H1 (cell line): Measurements from ENCODE around the gene ITM2B. TPM values are rescaled to one million over a fixed set of nuclear protein-coding genes. Genes with fewer than 3 reads are reported as not detected.

ENCODE experiments used
- CTCF ChIA-PET: fragments of 300-600 bp; sonication (Branson Sonifier 250); formaldehyde crosslinking; loops from one replicate; lab custom pipeline; 2021; ENCODE audit not compliant: partially characterized antibody; lab: Charles Lee
- POLR2A ChIA-PET: fragments of 300-600 bp; sonication (Branson Sonifier 250); formaldehyde crosslinking; loops from one replicate; lab custom pipeline; 2021; ENCODE audit warnings: inconsistent platforms; ENCODE audit not compliant: partially characterized antibody; lab: Charles Lee
- DNase-seq, 2 experiments: peaks; one replicate each; pipeline versions ENCODE4 v3.0.0 to v3.0.0-alpha.2; 2010 to 2022; ENCODE audit warnings: low spot score in 2 of 2, low read depth in 1 of 2, mixed read lengths in 1 of 2
- FAIRE-seq: peaks from 2 replicates; lab custom pipeline; 2011; peaks lifted over from hg19 to GRCh38; lab: Jason Lieb, UNC
- H2AFZ ChIP-seq: 2 replicates; pipeline ENCODE4 v1.8.1; 2012; ENCODE audit warnings: low read length, inconsistent platforms
- H2AK5ac ChIP-seq: 2 replicates; pipeline ENCODE4 v1.6.1; 2013; ENCODE audit warnings: low read depth, low read length
- H2BK120ac ChIP-seq: replicated peaks from 2 replicates; pipeline ENCODE3; 2013; ENCODE audit warnings: low read depth, low read length, inconsistent platforms
- H2BK12ac ChIP-seq: 2 replicates; pipeline ENCODE4 v1.6.1; 2013; ENCODE audit warnings: low read depth, low read length
- H2BK15ac ChIP-seq: 2 replicates; pipeline ENCODE4 v1.6.1; 2013; ENCODE audit warnings: low read length
- H2BK20ac ChIP-seq: 2 replicates; pipeline ENCODE4 v1.6.1; 2013; ENCODE audit warnings: low read length
- H2BK5ac ChIP-seq: 2 replicates; pipeline ENCODE4 v1.6.1; 2013; ENCODE audit warnings: low read depth, low read length
- H3K14ac ChIP-seq: 2 replicates; pipeline ENCODE4 v1.6.1; 2013; ENCODE audit warnings: inconsistent platforms; ENCODE audit not compliant: insufficient read length
- H3K18ac ChIP-seq: 2 replicates; pipeline ENCODE4 v1.6.1; 2013; ENCODE audit warnings: low read length; ENCODE audit errors: extremely low read depth
- H3K23ac ChIP-seq: 2 replicates; pipeline ENCODE4 v1.6.1; 2013; ENCODE audit warnings: inconsistent platforms; ENCODE audit not compliant: insufficient read length
- H3K23me2 ChIP-seq: 2 replicates; pipeline ENCODE4 v1.6.1; 2013; ENCODE audit warnings: low read depth, low read length
- H3K27ac ChIP-seq: 2 replicates; pipeline ENCODE4 v1.6.1; 2011; ENCODE audit warnings: low read depth, low read length, inconsistent platforms
- H3K27me3 ChIP-seq, 4 experiments: replicated peaks in 1 of 4; 1 replicate in 1 of 4; 2 replicates in 3 of 4; pipeline versions ENCODE4 v1.6.1 to v1.8.1; 2011 to 2013; ENCODE audit warnings: low read length in 3 of 4, mild to moderate bottlenecking in 3 of 4, inconsistent platforms in 2 of 4, mixed read lengths in 2 of 4, moderate library complexity in 1 of 4; ENCODE audit not compliant: control insufficient read depth in 3 of 4, insufficient read depth in 3 of 4; ENCODE audit errors: extremely low read depth in 1 of 4
- H3K36me3 ChIP-seq, 4 experiments: 2 replicates each; pipeline versions ENCODE4 v1.6.1 to v1.8.1; 2011 to 2013; ENCODE audit warnings: mild to moderate bottlenecking in 4 of 4, low read length in 3 of 4, moderate library complexity in 2 of 4, control low read depth in 1 of 4, inconsistent platforms in 1 of 4; ENCODE audit not compliant: insufficient read depth in 4 of 4, control insufficient read depth in 2 of 4
- H3K4ac ChIP-seq: replicated peaks from 2 replicates; pipeline ENCODE3; 2013; ENCODE audit warnings: low read length, low read depth, mixed read lengths, inconsistent platforms; ENCODE audit not compliant: insufficient read length
- H3K4me1 ChIP-seq, 4 experiments: replicated peaks in 1 of 4; 1 replicate in 1 of 4; 2 replicates in 3 of 4; pipeline versions ENCODE4 v1.6.1 to v1.8.1; 2011 to 2013; ENCODE audit warnings: low read length in 3 of 4, inconsistent platforms in 2 of 4, mixed read lengths in 1 of 4; ENCODE audit not compliant: insufficient read depth in 4 of 4, control insufficient read depth in 3 of 4
- H3K4me2 ChIP-seq, 2 experiments: 2 replicates each; pipeline versions ENCODE4 v1.6.1 to v1.8.1; 2011 to 2013; ENCODE audit warnings: low read depth in 2 of 2, low read length in 2 of 2, control low read depth in 1 of 2, inconsistent platforms in 1 of 2, mild to moderate bottlenecking in 1 of 2; ENCODE audit not compliant: insufficient read depth in 1 of 2
- H3K4me3 ChIP-seq, 4 experiments: fragments of 200-600, 300-600 bp in 1 of 4; sonication (generic), shearing (Covaris generic), sonication (Bioruptor Twin) in 1 of 4; 2 replicates each; pipeline versions ENCODE4 v1.5.1 to v1.8.1; 2011 to 2016; ENCODE audit warnings: low read length in 4 of 4, low read depth in 3 of 4, control low read depth in 2 of 4, inconsistent platforms in 2 of 4, mild to moderate bottlenecking in 2 of 4, mixed read lengths in 1 of 4, moderate library complexity in 1 of 4; ENCODE audit not compliant: insufficient read depth in 2 of 4; ENCODE audit errors: extremely low read depth in 1 of 4
- H3K56ac ChIP-seq: replicated peaks from 2 replicates; pipeline ENCODE3; 2013; ENCODE audit warnings: low read depth, mild to moderate bottlenecking, mixed read lengths, low read length, inconsistent platforms; ENCODE audit not compliant: insufficient read length
- H3K79me1 ChIP-seq: 2 replicates; pipeline ENCODE4 v1.6.1; 2013; ENCODE audit warnings: low read depth, low read length, control low read depth
- H3K79me2 ChIP-seq, 2 experiments: 2 replicates each; pipeline versions ENCODE4 v1.6.1 to v1.8.1; 2012 to 2013; ENCODE audit warnings: low read length in 2 of 2, mild to moderate bottlenecking in 2 of 2, inconsistent platforms in 1 of 2; ENCODE audit not compliant: insufficient read depth in 2 of 2, control insufficient read depth in 1 of 2
- H3K9ac ChIP-seq, 4 experiments: replicated peaks in 1 of 4; 1 replicate in 1 of 4; 2 replicates in 3 of 4; pipeline versions ENCODE4 v1.6.1 to v1.8.1; 2011 to 2013; ENCODE audit warnings: low read depth in 3 of 4, low read length in 3 of 4, control low read depth in 2 of 4, mild to moderate bottlenecking in 2 of 4, moderate library complexity in 2 of 4, inconsistent platforms in 1 of 4; ENCODE audit errors: extremely low read depth in 1 of 4
- H3K9me3 ChIP-seq, 2 experiments: 2 replicates each; pipeline versions ENCODE4 v1.6.1 to v1.8.1; 2012 to 2013; ENCODE audit warnings: mild to moderate bottlenecking in 2 of 2, moderate library complexity in 2 of 2, control low read depth in 1 of 2, inconsistent platforms in 1 of 2, low read depth in 1 of 2, low read length in 1 of 2, mixed read lengths in 1 of 2; ENCODE audit not compliant: insufficient read depth in 2 of 2
- H4K20me1 ChIP-seq, 2 experiments: replicated peaks in 1 of 2; 2 replicates each; pipeline versions ENCODE3 to v1.8.1; 2011 to 2013; ENCODE audit warnings: inconsistent platforms in 2 of 2, low read length in 2 of 2, mild to moderate bottlenecking in 1 of 2; ENCODE audit not compliant: insufficient read depth in 2 of 2, control insufficient read depth in 1 of 2
- H4K5ac ChIP-seq: 2 replicates; pipeline ENCODE4 v1.6.1; 2013; ENCODE audit warnings: low read length, low read depth, mixed read lengths, inconsistent platforms; ENCODE audit not compliant: insufficient read length
- H4K8ac ChIP-seq: 2 replicates; pipeline ENCODE4 v1.8.0; 2013; ENCODE audit warnings: mild to moderate bottlenecking, moderate library complexity, low read length, inconsistent platforms; ENCODE audit not compliant: insufficient read depth; ENCODE audit errors: extremely low read depth
- H4K91ac ChIP-seq: replicated peaks from 2 replicates; pipeline ENCODE3; 2013; ENCODE audit warnings: low read length, mixed read lengths, inconsistent platforms; ENCODE audit not compliant: insufficient read length
- MAFK ChIP-seq: IDR thresholded peaks from 2 replicates; pipeline ENCODE4 v1.6.1; 2012; ENCODE audit warnings: low read depth, mild to moderate bottlenecking, improper control_type of control experiment, low read length
- SIN3A ChIP-seq, 2 experiments: IDR thresholded peaks in 1 of 2; conservative IDR thresholded peaks in 1 of 2; 2 replicates each; pipeline ENCODE4 v1.6.1; 2011 to 2012; ENCODE audit warnings: low read length in 2 of 2, improper control_type of control experiment in 1 of 2, low read depth in 1 of 2, mild to moderate bottlenecking in 1 of 2
- WGBS, 2 experiments: shearing (Covaris generic) in 1 of 2; methylation state at CpG; one replicate each; pipeline versions ENCODE4 v1.1.6 to v1.1.7; 2013 to 2015; ENCODE audit warnings: low lambda C conversion rate in 2 of 2, mixed read lengths in 2 of 2, inconsistent platforms in 1 of 2, low coverage in 1 of 2, missing lambda C conversion rate in 1 of 2; ENCODE audit not compliant: insufficient replicate concordance in 2 of 2, insufficient coverage in 1 of 2, insufficient read length in 1 of 2; ENCODE audit errors: extremely low coverage in 1 of 2, missing lambda C conversion rate in 1 of 2; 5-methylcytosine and 5-hydroxymethylcytosine counted together
- polyA plus RNA-seq, 7 experiments: library from polyadenylated mRNA; depleted of rRNA in 3 of 7; stranded (reverse) in 5 of 7; unstranded in 2 of 7; fragments of >200 nt in 5 of 7; fragments of 200-250 nt in 2 of 7; gene quantifications; 1 replicate in 5 of 7; 2 replicates in 1 of 7; 4 replicates in 1 of 7; pipeline versions ENCODE4 v1.2.1 to v1.2.3, GENCODE V29; 2011 to 2013; ENCODE audit warnings: missing spikeins in 2 of 7, mixed read lengths in 2 of 7
- total RNA-seq: library from RNA; stranded (reverse); fragmentation: NEBNext Ultra II Directional; extraction: Animal tissue kit (Norgen Biotek cat#: 25700); gene quantifications from 2 replicates; pipeline ENCODE4 v1.2.1, GENCODE V29; 2021

The ITM2B gene
- total and polyA plus RNA-seq, 2 of the 8 experiments (the other 6 are each of a cell fraction or from before 2014, with no cell fraction given): 132 to 184 TPM

DNA sequence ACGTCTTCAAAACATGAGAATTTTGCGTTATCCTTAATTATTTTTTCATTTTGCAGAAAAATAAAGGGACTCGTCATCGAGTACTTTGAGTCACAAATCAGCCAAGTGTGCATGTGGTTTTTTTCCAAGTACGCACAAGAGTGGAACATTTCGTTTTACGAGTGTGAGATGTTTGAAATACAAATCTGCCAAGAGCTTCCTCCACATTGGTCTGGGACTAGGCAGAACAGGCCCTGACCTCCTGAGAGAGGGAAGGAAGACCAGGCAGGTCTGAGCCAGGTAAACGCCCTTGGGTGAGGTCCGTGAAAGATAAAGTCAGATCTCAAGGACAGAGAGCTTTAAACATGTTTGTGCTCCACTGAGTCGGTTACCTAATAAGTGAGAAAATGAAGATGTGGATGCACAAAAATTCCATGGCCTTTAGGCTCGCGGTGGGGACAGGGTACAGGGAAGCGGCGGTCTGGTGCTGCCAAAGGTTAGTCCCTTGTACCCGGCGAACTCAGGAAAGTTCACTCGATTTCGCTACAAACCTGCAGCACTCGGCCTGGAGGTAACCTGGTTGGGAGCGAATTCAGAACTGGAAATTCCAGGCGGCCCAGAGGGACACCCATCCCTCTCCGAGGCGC is 473 bp upstream of the ITM2B start:
- H3K14ac ChIP-seq: no peak overlapping the region
- H2BK20ac ChIP-seq: peak overlapping the region; percentile 34; the same call in 1 of the 2 replicates
- H2AK5ac ChIP-seq: no peak overlapping the region
- H2BK12ac ChIP-seq: peak overlapping the region; percentile 35; the same call in 1 of the 2 replicates
- H4K20me1 ChIP-seq: peaks cover 0 to 1% of the 10 kb centered on the region in 2 experiments
- no peak overlapping the region for H3K4ac ChIP-seq
- no peak overlapping the region for H4K91ac ChIP-seq
- H3K56ac ChIP-seq: no peak overlapping the region
- no peaks in the 10 kb centered on the region for H3K79me1 ChIP-seq
- H3K18ac ChIP-seq: peak overlapping the region; percentile 34
- 35% methylated on average over 20 of the region's 23 CpGs; no CpG with 5 or more reads in 1 of the 2 experiments for WGBS, 2 experiments
- peak overlapping the region; percentile 88 for H2BK5ac ChIP-seq
- peak overlapping the region; percentile 87 for H2AFZ ChIP-seq
- H3K27ac ChIP-seq: no peak overlapping the region
- ChIA-PET CTCF (interaction anchor here (1.1 to 2.8 kb wide), 3 partner anchors 9 to 105 kb away, joined by 3 to 8 read pairs (median 4); no protein-coding TSS in a partner anchor), POLR2A (interaction anchor here (0.6 to 2.0 kb wide), 12 partner anchors 9 to 234 kb away, joined by 3 to 6 read pairs (median 4); partner anchors contain the start of genes MED4 and NUDT15)
- peaks cover 0 to 40% of the 10 kb centered on the region in 2 experiments; a peak in 2 of 4 replicates for H3K79me2 ChIP-seq
- H3K9ac ChIP-seq: peak overlapping the region in 3 of 4 experiments; percentile 63 to 70 (median 68); a peak in 6 of 7 replicates
- peak overlapping the region; percentile 36; the same call in 1 of the 2 replicates for H2BK15ac ChIP-seq
- H3K4me3 ChIP-seq: peak overlapping the region; percentile 84 to 97 (median 94)
- DNase-seq (peak in 1 of 2 experiments; percentile 71), FAIRE-seq (no peak)
- H3K4me2 ChIP-seq: peak overlapping the region; percentile 74 to 86
- H4K5ac ChIP-seq: no peak overlapping the region
- no peaks in the 10 kb centered on the region for H3K36me3 ChIP-seq
- H3K27me3 ChIP-seq: peaks cover 0 to 8% (median 3%) of the 10 kb centered on the region in 4 experiments; a peak in 3 of 7 replicates
- TF ChIP-seq SIN3A (conservative IDR thresholded peaks at IDR 0.05 in 1 of 2, IDR thresholded peaks at IDR 0.05 in 1 of 2; ENCODE audit: low read depth in 1 of 2, low read length in 2 of 2) (0 out of 4 replicates have a peak, but pooled peaks of 1 of the 2 experiments have one; percentile 4), MAFK (no peak)
- no peak overlapping the region for H2BK120ac ChIP-seq
- peaks cover 4% of the 10 kb centered on the region; the same call in 1 of the 2 replicates for H3K23me2 ChIP-seq
- H4K8ac ChIP-seq: no peak overlapping the region
- peaks cover 4 to 9% (median 6%) of the 10 kb centered on the region in 4 experiments; a peak in 6 of 7 replicates for H3K4me1 ChIP-seq
- no peak overlapping the region for H3K23ac ChIP-seq
- no peaks in the 10 kb centered on the region for H3K9me3 ChIP-seq
